ENCODE results near the gene SOD1.

GRCh38 chr21:31710586-31710985 lies 51.1 kb downstream of the SOD1 start:
- no peak for TF ChIP-seq HIC2 (CRISPR knock-in tag; IDR thresholded peaks at IDR 0.05; ENCODE audit: low read depth)
- TF ChIP-seq DPF2 (CRISPR knock-in tag; IDR thresholded peaks at IDR 0.05; ENCODE audit: borderline replicate concordance, low read depth): no peak
- no peak for TF ChIP-seq ZNF512 (CRISPR knock-in tag; IDR thresholded peaks at IDR 0.05)
- no peak for TF ChIP-seq POLR2AphosphoS5 (IDR thresholded peaks at IDR 0.05; ENCODE audit: low read depth, low read length)
- no peak for TF ChIP-seq CENPBD1 (CRISPR knock-in tag; IDR thresholded peaks at IDR 0.05; ENCODE audit: borderline replicate concordance, low read depth)
- TF ChIP-seq STAT5B (CRISPR knock-in tag; IDR thresholded peaks at IDR 0.05): no peak
- TF ChIP-seq ZNF646 (CRISPR knock-in tag; IDR thresholded peaks at IDR 0.05): no peak
- TF ChIP-seq RXRA (CRISPR knock-in tag; IDR thresholded peaks at IDR 0.05): no peak
